ENCODE results near the gene DDX10.

DNA sequence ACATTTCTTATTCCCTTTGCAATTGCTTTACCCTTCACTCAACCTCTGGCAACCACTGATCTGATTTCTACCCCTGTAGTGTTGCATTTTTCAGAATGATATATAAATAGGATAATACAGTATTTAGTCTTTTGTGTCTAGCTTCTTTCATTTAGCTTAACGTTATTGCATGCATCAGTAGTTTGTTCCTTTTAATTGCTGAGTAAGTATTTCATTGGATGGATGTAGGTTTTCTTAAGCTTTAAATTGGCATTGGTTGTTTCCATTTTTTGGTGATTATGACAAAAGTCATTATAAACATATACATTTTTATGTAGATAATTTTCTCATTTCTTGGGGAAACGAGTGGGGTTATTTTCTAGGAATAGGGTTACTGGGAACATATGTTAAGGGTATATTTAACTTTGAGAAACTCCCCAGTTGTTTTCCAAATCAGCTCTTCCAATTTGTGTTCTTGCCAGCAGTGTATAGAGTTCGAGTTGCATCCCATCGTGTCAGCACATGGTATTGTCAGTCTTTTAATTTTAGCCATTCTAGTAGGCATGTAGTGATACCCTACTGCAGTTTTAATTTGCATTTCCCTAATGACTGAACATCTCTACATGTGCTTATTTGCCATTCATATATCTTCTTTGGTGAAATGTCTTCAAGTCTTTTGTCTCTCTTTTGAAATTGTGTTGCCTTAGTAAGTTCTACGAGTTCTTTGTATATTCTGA, 60.3 kb downstream of the DDX10 start:
- TF ChIP-seq, protein P1, sequence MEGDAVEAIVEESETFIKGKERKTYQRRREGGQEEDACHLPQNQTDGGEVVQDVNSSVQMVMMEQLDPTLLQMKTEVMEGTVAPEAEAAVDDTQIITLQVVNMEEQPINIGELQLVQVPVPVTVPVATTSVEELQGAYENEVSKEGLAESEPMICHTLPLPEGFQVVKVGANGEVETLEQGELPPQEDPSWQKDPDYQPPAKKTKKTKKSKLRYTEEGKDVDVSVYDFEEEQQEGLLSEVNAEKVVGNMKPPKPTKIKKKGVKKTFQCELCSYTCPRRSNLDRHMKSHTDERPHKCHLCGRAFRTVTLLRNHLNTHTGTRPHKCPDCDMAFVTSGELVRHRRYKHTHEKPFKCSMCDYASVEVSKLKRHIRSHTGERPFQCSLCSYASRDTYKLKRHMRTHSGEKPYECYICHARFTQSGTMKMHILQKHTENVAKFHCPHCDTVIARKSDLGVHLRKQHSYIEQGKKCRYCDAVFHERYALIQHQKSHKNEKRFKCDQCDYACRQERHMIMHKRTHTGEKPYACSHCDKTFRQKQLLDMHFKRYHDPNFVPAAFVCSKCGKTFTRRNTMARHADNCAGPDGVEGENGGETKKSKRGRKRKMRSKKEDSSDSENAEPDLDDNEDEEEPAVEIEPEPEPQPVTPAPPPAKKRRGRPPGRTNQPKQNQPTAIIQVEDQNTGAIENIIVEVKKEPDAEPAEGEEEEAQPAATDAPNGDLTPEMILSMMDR (IDR thresholded peaks at IDR 0.05; ENCODE audit: insufficient read depth, low read depth, low read length): no peak
- no peak for TF ChIP-seq EZH2 (IDR thresholded peaks at IDR 0.05; ENCODE audit: insufficient read depth, low read length)
